Fibroblast of lung (primary cell): ENCODE results near the gene SCFD2. TPM values are rescaled to one million over a fixed set of nuclear protein-coding genes. Genes with fewer than 3 reads are reported as not detected.
A peak's percentile ranks its signal among the peaks of the same experiment; 100 is the strongest.

Experiments
- DNase-seq, 2 donors: peaks; one replicate each; pipeline versions ENCODE4 v3.0.0 to v3.0.0-alpha.2; 2010; ENCODE audit warnings: low read depth in 2 of 2
- H2AFZ ChIP-seq: 2 replicates; pipeline ENCODE4 v1.5.1; 2012; ENCODE audit warnings: low read length, control low read depth, inconsistent platforms
- H3K27ac ChIP-seq: 2 replicates; pipeline ENCODE4 v1.5.1; 2011; ENCODE audit warnings: low read length, control low read depth; ENCODE audit not compliant: insufficient read depth
- H3K27me3 ChIP-seq: 2 replicates; pipeline ENCODE4 v1.5.1; 2011; ENCODE audit warnings: mild to moderate bottlenecking, low read length; ENCODE audit not compliant: control insufficient read depth, insufficient read depth
- H3K36me3 ChIP-seq: 2 replicates; pipeline ENCODE4 v1.5.1; 2011; ENCODE audit warnings: low read length; ENCODE audit not compliant: control insufficient read depth, insufficient read depth
- H3K4me1 ChIP-seq: 2 replicates; pipeline ENCODE4 v1.5.1; 2011; ENCODE audit warnings: low read length; ENCODE audit not compliant: control insufficient read depth, insufficient read depth; ENCODE audit errors: extremely low read depth
- H3K4me2 ChIP-seq: 2 replicates; pipeline ENCODE4 v1.5.1; 2011; ENCODE audit warnings: low read length, control low read depth; ENCODE audit not compliant: insufficient read depth; ENCODE audit errors: extremely low read depth
- H3K4me3 ChIP-seq, 4 experiments: fragments of 200-600 bp in 1 of 4; sonication (generic) in 1 of 4; replicated peaks in 1 of 4; 2 replicates each; pipeline ENCODE4 v1.5.1; 2011 to 2016; ENCODE audit warnings: low read length in 4 of 4, low read depth in 3 of 4, mild to moderate bottlenecking in 3 of 4, control low read depth in 2 of 4, inconsistent platforms in 1 of 4, mixed read lengths in 1 of 4; ENCODE audit not compliant: insufficient read depth in 1 of 4; ENCODE audit errors: control extremely low read depth in 1 of 4
- H3K79me2 ChIP-seq: 2 replicates; pipeline ENCODE4 v1.5.1; 2012; ENCODE audit warnings: mild to moderate bottlenecking, low read length, inconsistent platforms; ENCODE audit not compliant: control insufficient read depth, insufficient read depth
- H3K9ac ChIP-seq: 2 replicates; pipeline ENCODE4 v1.5.1; 2011; ENCODE audit warnings: mild to moderate bottlenecking, low read length, control low read depth; ENCODE audit not compliant: insufficient read depth
- H3K9me3 ChIP-seq: 2 replicates; pipeline ENCODE4 v1.5.1; 2012; ENCODE audit warnings: low read depth, low read length; ENCODE audit not compliant: control insufficient read depth, insufficient read depth
- H4K20me1 ChIP-seq: 2 replicates; pipeline ENCODE4 v1.5.1; 2011; ENCODE audit warnings: low read length; ENCODE audit not compliant: control insufficient read depth, insufficient read depth; ENCODE audit errors: extremely low read depth
- EZH2 ChIP-seq: IDR thresholded peaks from 2 replicates; pipeline ENCODE4 v1.5.1; 2012; ENCODE audit warnings: low read length, control low read depth, mild to moderate bottlenecking; ENCODE audit errors: missing control alignments
- polyA plus RNA-seq, 2 donors: library from polyadenylated mRNA; depleted of rRNA in 1 of 2; stranded (reverse) in 1 of 2; unstranded in 1 of 2; fragments of >200 nt; gene quantifications; 2 replicates each; pipeline ENCODE4 v1.2.1, GENCODE V29; 2011 to 2012; ENCODE audit warnings: missing spikeins in 1 of 2
- total RNA-seq: library from RNA; depleted of rRNA; stranded (reverse); fragments of >200 nt; gene quantifications from 2 replicates; pipeline ENCODE4 v1.2.1, GENCODE V29; 2014
- TF ChIP-seq, protein P1 (sequence below), 2 donors: IDR thresholded peaks in 1 of 2; conservative IDR thresholded peaks in 1 of 2; 1 replicate in 1 of 2; 2 replicates in 1 of 2; pipeline ENCODE4 v1.5.1; 2011 to 2012; ENCODE audit warnings: low read length in 2 of 2, control low read depth in 1 of 2, inconsistent platforms in 1 of 2, low read depth in 1 of 2, mild to moderate bottlenecking in 1 of 2

SCFD2 gene
- total and polyA plus RNA-seq, 2 donors (not counting 1 experiment from before 2014, with no cell fraction given): 16.2 to 23.1 TPM

GRCh38 chr4:52877694-52878093, 488.2 kb downstream of the SCFD2 start:
- H3K79me2 ChIP-seq: no peaks in the 10 kb centered on the region
- H4K20me1 ChIP-seq: no peaks in the 10 kb centered on the region
- no peak overlapping the region for H3K4me3 ChIP-seq
- no peak overlapping the region for H3K9ac ChIP-seq
- no peaks in the 10 kb centered on the region for H3K27me3 ChIP-seq
- H2AFZ ChIP-seq: no peak overlapping the region
- no peaks in the 10 kb centered on the region for H3K9me3 ChIP-seq
- peak in 1 of 2 donors; percentile 34 for DNase-seq
- H3K27ac ChIP-seq: no peak overlapping the region
- no peak overlapping the region for H3K4me2 ChIP-seq
- no peak for TF ChIP-seq EZH2
- TF ChIP-seq, protein P1, sequence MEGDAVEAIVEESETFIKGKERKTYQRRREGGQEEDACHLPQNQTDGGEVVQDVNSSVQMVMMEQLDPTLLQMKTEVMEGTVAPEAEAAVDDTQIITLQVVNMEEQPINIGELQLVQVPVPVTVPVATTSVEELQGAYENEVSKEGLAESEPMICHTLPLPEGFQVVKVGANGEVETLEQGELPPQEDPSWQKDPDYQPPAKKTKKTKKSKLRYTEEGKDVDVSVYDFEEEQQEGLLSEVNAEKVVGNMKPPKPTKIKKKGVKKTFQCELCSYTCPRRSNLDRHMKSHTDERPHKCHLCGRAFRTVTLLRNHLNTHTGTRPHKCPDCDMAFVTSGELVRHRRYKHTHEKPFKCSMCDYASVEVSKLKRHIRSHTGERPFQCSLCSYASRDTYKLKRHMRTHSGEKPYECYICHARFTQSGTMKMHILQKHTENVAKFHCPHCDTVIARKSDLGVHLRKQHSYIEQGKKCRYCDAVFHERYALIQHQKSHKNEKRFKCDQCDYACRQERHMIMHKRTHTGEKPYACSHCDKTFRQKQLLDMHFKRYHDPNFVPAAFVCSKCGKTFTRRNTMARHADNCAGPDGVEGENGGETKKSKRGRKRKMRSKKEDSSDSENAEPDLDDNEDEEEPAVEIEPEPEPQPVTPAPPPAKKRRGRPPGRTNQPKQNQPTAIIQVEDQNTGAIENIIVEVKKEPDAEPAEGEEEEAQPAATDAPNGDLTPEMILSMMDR (conservative IDR thresholded peaks at IDR 0.05 in 1 of 2, IDR thresholded peaks at IDR 0.05 in 1 of 2; ENCODE audit: low read depth in 1 of 2, low read length in 2 of 2): no peak
- H3K36me3 ChIP-seq: no peaks in the 10 kb centered on the region
- no peaks in the 10 kb centered on the region for H3K4me1 ChIP-seq

- Histone ChIP-seq H3K27me3 (no peaks in the 10 kb centered on the region), H3K4me3 (no peak overlapping the region), H3K9ac (no peak overlapping the region), H3K4me2 (no peak overlapping the region), H4K20me1 (no peaks in the 10 kb centered on the region), H2AFZ (no peak overlapping the region), H3K36me3 (no peaks in the 10 kb centered on the region), H3K9me3 (no peaks in the 10 kb centered on the region), H3K4me1 (no peaks in the 10 kb centered on the region), H3K79me2 (no peaks in the 10 kb centered on the region), H3K27ac (no peak overlapping the region)
- DNase-seq: no peak
- no peak for TF ChIP-seq EZH2
- TF ChIP-seq, protein P1 (conservative IDR thresholded peaks at IDR 0.05 in 1 of 2, IDR thresholded peaks at IDR 0.05 in 1 of 2; ENCODE audit: low read depth in 1 of 2, low read length in 2 of 2): no peak
Measured at GRCh38 chr4:52877036-52877435, 488.8 kb downstream of the SCFD2 start.

GRCh38 chr4:52876069-52876468, 489.8 kb downstream of the SCFD2 start:
- Histone ChIP-seq H3K36me3 (no peaks in the 10 kb centered on the region), H3K79me2 (no peaks in the 10 kb centered on the region), H3K4me3 (no peak overlapping the region), H3K27me3 (no peaks in the 10 kb centered on the region), H3K4me1 (no peaks in the 10 kb centered on the region), H2AFZ (no peak overlapping the region), H3K4me2 (no peak overlapping the region), H4K20me1 (no peaks in the 10 kb centered on the region), H3K9me3 (no peaks in the 10 kb centered on the region), H3K9ac (no peak overlapping the region), H3K27ac (no peak overlapping the region)
- TF ChIP-seq, protein P1 (conservative IDR thresholded peaks at IDR 0.05 in 1 of 2, IDR thresholded peaks at IDR 0.05 in 1 of 2; ENCODE audit: low read depth in 1 of 2, low read length in 2 of 2): no peak
- no peak for TF ChIP-seq EZH2
- no peak for DNase-seq
